Ishikawa (cell line): ENCODE data around the gene METAP1.

Source experiments
- CEBPB ChIP-seq: IDR thresholded peaks from 2 replicates; pipeline ENCODE4 v1.6.1; 2012
- CREB1 ChIP-seq: IDR thresholded peaks from 2 replicates; pipeline ENCODE4 v1.6.1; 2012; ENCODE audit warnings: low read depth
- EGR1 ChIP-seq: IDR thresholded peaks from 2 replicates; pipeline ENCODE4 v1.6.1; 2012
- EP300 ChIP-seq: IDR thresholded peaks from 2 replicates; pipeline ENCODE4 v1.6.1; 2012; ENCODE audit warnings: borderline replicate concordance
- FOXM1 ChIP-seq: IDR thresholded peaks from 2 replicates; pipeline ENCODE4 v1.6.1; 2012; ENCODE audit warnings: low read depth, borderline replicate concordance
- MAX ChIP-seq: IDR thresholded peaks from 2 replicates; pipeline ENCODE4 v1.6.1; 2012
- NFIC ChIP-seq: IDR thresholded peaks from 2 replicates; pipeline ENCODE4 v1.6.1; 2012
- RAD21 ChIP-seq: IDR thresholded peaks from 2 replicates; pipeline ENCODE4 v1.6.1; 2012; ENCODE audit warnings: low read depth
- REST ChIP-seq: IDR thresholded peaks from 2 replicates; pipeline ENCODE4 v1.6.1; 2012; ENCODE audit warnings: low read depth, mild to moderate bottlenecking
- TAF1 ChIP-seq: IDR thresholded peaks from 2 replicates; pipeline ENCODE4 v1.6.1; 2012; ENCODE audit warnings: low read depth, mild to moderate bottlenecking
- TCF12 ChIP-seq: IDR thresholded peaks from 2 replicates; pipeline ENCODE4 v1.6.1; 2012; ENCODE audit warnings: low read depth
- TEAD4 ChIP-seq: IDR thresholded peaks from 2 replicates; pipeline ENCODE4 v1.6.1; 2012
- USF1 ChIP-seq: IDR thresholded peaks from 2 replicates; pipeline ENCODE4 v1.6.1; 2012
- YY1 ChIP-seq: IDR thresholded peaks from 2 replicates; pipeline ENCODE4 v1.6.1; 2012; ENCODE audit warnings: low read depth
- ZBTB7A ChIP-seq: IDR thresholded peaks from 2 replicates; pipeline ENCODE4 v1.6.1; 2012; ENCODE audit warnings: low read depth

METAP1 gene

GRCh38 chr4:98955229-98955628, 40.3 kb upstream of the METAP1 start:
- TF ChIP-seq CEBPB (no peak), EP300 (no peak), YY1 (no peak), EGR1 (no peak), CREB1 (no peak), MAX (no peak), TAF1 (no peak), NFIC (no peak), TCF12 (no peak), USF1 (no peak), RAD21 (no peak), TEAD4 (no peak), ZBTB7A (no peak), FOXM1 (no peak), REST (no peak)

GRCh38 chr4:98958065-98958464, 37.5 kb upstream of the METAP1 start:
- no peak for TF ChIP-seq TEAD4
- no peak for TF ChIP-seq MAX
- no peak for TF ChIP-seq YY1
- TF ChIP-seq RAD21 = no peak
- no peak for TF ChIP-seq TCF12
- TF ChIP-seq EGR1 = no peak
- TF ChIP-seq REST = no peak
- no peak for TF ChIP-seq USF1
- no peak for TF ChIP-seq EP300
- no peak for TF ChIP-seq NFIC
- no peak for TF ChIP-seq FOXM1

- TF ChIP-seq EP300 = no peak
- TF ChIP-seq USF1 = no peak
- TF ChIP-seq FOXM1 = no peak
- TF ChIP-seq ZBTB7A = no peak
- no peak for TF ChIP-seq MAX
- no peak for TF ChIP-seq EGR1
- no peak for TF ChIP-seq TEAD4
- no peak for TF ChIP-seq TCF12
- TF ChIP-seq RAD21 = no peak
- no peak for TF ChIP-seq NFIC
These were observed 36.1 kb upstream of the METAP1 start for GRCh38 chr4:98959411-98959810.

- no peak for TF ChIP-seq NFIC
- TF ChIP-seq CEBPB = no peak
- no peak for TF ChIP-seq TAF1
- TF ChIP-seq EGR1 = no peak
- no peak for TF ChIP-seq CREB1
These were observed 33.8 kb upstream of the METAP1 start for GRCh38 chr4:98961770-98962169.

GRCh38 chr4:98963538-98964433, 31.7 kb upstream of the METAP1 start:
- TF ChIP-seq YY1 = no peak
- no peak for TF ChIP-seq REST
- no peak for TF ChIP-seq FOXM1
- no peak for TF ChIP-seq EGR1
- TF ChIP-seq EP300 = no peak
- TF ChIP-seq CREB1 = no peak
- no peak for TF ChIP-seq TEAD4
- no peak for TF ChIP-seq RAD21
- TF ChIP-seq USF1 = no peak
